Neural cell (in vitro differentiated cells): ENCODE data around the gene NTF3. TPM values are rescaled to one million over a fixed set of nuclear protein-coding genes. Genes with fewer than 3 reads are reported as not detected.

Source experiments
- H2AFZ ChIP-seq: fragments of 200-600, 300-800 bp; sonication (generic), shearing (Covaris generic); 2 replicates; pipeline ENCODE4 v1.6.0; 2014; ENCODE audit warnings: low read depth, mild to moderate bottlenecking, antibody characterized with exemption, low read length, moderate library complexity
- H3F3A ChIP-seq: fragments of 200-600 bp; shearing (Covaris generic); 2 replicates; pipeline ENCODE4 v1.6.1; 2016; ENCODE audit warnings: mild to moderate bottlenecking, moderate library complexity, mixed read lengths, antibody characterized with exemption, low read length; ENCODE audit not compliant: insufficient read depth, poor library complexity, severe bottlenecking
- H3K27ac ChIP-seq: fragments of 200-600, 300-800 bp; sonication (generic), shearing (Covaris generic); 2 replicates; pipeline ENCODE4 v1.5.1; 2014; ENCODE audit warnings: mild to moderate bottlenecking, low read length, moderate library complexity
- H3K27me3 ChIP-seq: fragments of 300-800, 200-600 bp; sonication (generic), shearing (Covaris generic); 2 replicates; pipeline ENCODE4 v1.6.0; 2014; ENCODE audit warnings: mild to moderate bottlenecking, low read depth, low read length, moderate library complexity; ENCODE audit not compliant: insufficient read depth
- H3K36me3 ChIP-seq: fragments of 300-800, 200-600 bp; sonication (generic), shearing (Covaris generic); 2 replicates; pipeline ENCODE4 v1.5.1; 2014; ENCODE audit warnings: mild to moderate bottlenecking, antibody characterized with exemption, low read length, moderate library complexity; ENCODE audit not compliant: insufficient read depth
- H3K4me2 ChIP-seq: fragments of 300-800, 200-600 bp; sonication (generic), shearing (Covaris generic); 2 replicates; pipeline ENCODE4 v1.6.0; 2014; ENCODE audit warnings: mild to moderate bottlenecking, low read length
- H3K4me3 ChIP-seq: fragments of 300-800, 200-600 bp; sonication (generic), shearing (Covaris generic); 2 replicates; pipeline ENCODE4 v1.5.1; 2014; ENCODE audit warnings: mild to moderate bottlenecking, low read length, moderate library complexity
- H3K79me2 ChIP-seq: fragments of 200-600 bp; shearing (Covaris generic); replicated peaks from 2 replicates; pipeline ENCODE4 v1.6.0; 2014; ENCODE audit warnings: mild to moderate bottlenecking, low read length, moderate library complexity; ENCODE audit not compliant: insufficient read depth
- H3K9ac ChIP-seq: fragments of 300-800, 200-600 bp; sonication (generic), shearing (Covaris generic); 2 replicates; pipeline ENCODE4 v1.6.1; 2016; ENCODE audit warnings: mild to moderate bottlenecking, low read length, mixed read lengths
- H3K9me2 ChIP-seq: fragments of 200-600 bp; shearing (Covaris generic); 2 replicates; pipeline ENCODE4 v1.6.1; 2016; ENCODE audit warnings: mild to moderate bottlenecking, low read length, mixed read lengths; ENCODE audit not compliant: insufficient read depth
- H3K9me3 ChIP-seq: fragments of 200-600, 300-800 bp; sonication (generic), shearing (Covaris generic); 2 replicates; pipeline ENCODE4 v1.6.1; 2016; ENCODE audit warnings: mild to moderate bottlenecking, mixed run types, low read length, moderate library complexity, mixed read lengths
- H4K20me1 ChIP-seq: fragments of 200-600 bp; shearing (Covaris generic); 2 replicates; pipeline ENCODE4 v1.6.1; 2016; ENCODE audit warnings: mild to moderate bottlenecking, mixed run types; ENCODE audit not compliant: insufficient read depth
- EP300 ChIP-seq: fragments of 450-650 bp; conservative IDR thresholded peaks from 2 replicates; pipeline ENCODE4 v1.6.1; 2014; ENCODE audit warnings: antibody characterized with exemption, mild to moderate bottlenecking, moderate library complexity; ENCODE audit not compliant: poor library complexity, severe bottlenecking
- EZH2 ChIP-seq: fragments of 200-600, 300-800 bp; shearing (Covaris generic), sonication (generic); IDR thresholded peaks from 2 replicates; pipeline ENCODE4 v1.6.1; 2014; ENCODE audit warnings: antibody characterized with exemption, low read length, borderline replicate concordance, mild to moderate bottlenecking; ENCODE audit not compliant: insufficient read depth, poor library complexity, severe bottlenecking
- MXI1 ChIP-seq: fragments of 450-650 bp; conservative IDR thresholded peaks from 2 replicates; pipeline ENCODE4 v1.6.1; 2014; ENCODE audit warnings: antibody characterized with exemption, mild to moderate bottlenecking; ENCODE audit not compliant: poor library complexity, severe bottlenecking
- POLR2AphosphoS5 ChIP-seq: IDR thresholded peaks from 2 replicates; pipeline ENCODE4 v1.6.1; 2012
- RAD21 ChIP-seq: fragments of 450-650 bp; conservative IDR thresholded peaks from 2 replicates; pipeline ENCODE4 v1.6.1; 2014; ENCODE audit warnings: antibody characterized with exemption, mild to moderate bottlenecking, moderate library complexity
- SMC3 ChIP-seq: fragments of 450-650 bp; conservative IDR thresholded peaks from 2 replicates; pipeline ENCODE4 v1.6.1; 2014; ENCODE audit warnings: antibody characterized with exemption, mild to moderate bottlenecking, moderate library complexity; ENCODE audit not compliant: poor library complexity
- TAF1 ChIP-seq: IDR thresholded peaks from 2 replicates; pipeline ENCODE4 v1.6.1; 2012; ENCODE audit warnings: low read depth
- polyA plus RNA-seq: library from polyadenylated mRNA; depleted of rRNA; stranded (reverse); fragments of >200 nt; gene quantifications from 2 replicates; pipeline ENCODE4 v1.2.3, GENCODE V29; 2014
- TF ChIP-seq, protein P1 (sequence below): IDR thresholded peaks from 2 replicates; pipeline ENCODE4 v1.6.1; 2012; ENCODE audit warnings: borderline replicate concordance
- TF ChIP-seq, protein P2 (sequence below): fragments of 450-650 bp; IDR thresholded peaks from 2 replicates; pipeline ENCODE4 v1.5.1; 2014; ENCODE audit warnings: antibody characterized with exemption, mild to moderate bottlenecking, moderate library complexity; ENCODE audit not compliant: poor library complexity, severe bottlenecking

NTF3 gene
- polyA plus RNA-seq, 1 donor from 2014 or later = not detected

DNA sequence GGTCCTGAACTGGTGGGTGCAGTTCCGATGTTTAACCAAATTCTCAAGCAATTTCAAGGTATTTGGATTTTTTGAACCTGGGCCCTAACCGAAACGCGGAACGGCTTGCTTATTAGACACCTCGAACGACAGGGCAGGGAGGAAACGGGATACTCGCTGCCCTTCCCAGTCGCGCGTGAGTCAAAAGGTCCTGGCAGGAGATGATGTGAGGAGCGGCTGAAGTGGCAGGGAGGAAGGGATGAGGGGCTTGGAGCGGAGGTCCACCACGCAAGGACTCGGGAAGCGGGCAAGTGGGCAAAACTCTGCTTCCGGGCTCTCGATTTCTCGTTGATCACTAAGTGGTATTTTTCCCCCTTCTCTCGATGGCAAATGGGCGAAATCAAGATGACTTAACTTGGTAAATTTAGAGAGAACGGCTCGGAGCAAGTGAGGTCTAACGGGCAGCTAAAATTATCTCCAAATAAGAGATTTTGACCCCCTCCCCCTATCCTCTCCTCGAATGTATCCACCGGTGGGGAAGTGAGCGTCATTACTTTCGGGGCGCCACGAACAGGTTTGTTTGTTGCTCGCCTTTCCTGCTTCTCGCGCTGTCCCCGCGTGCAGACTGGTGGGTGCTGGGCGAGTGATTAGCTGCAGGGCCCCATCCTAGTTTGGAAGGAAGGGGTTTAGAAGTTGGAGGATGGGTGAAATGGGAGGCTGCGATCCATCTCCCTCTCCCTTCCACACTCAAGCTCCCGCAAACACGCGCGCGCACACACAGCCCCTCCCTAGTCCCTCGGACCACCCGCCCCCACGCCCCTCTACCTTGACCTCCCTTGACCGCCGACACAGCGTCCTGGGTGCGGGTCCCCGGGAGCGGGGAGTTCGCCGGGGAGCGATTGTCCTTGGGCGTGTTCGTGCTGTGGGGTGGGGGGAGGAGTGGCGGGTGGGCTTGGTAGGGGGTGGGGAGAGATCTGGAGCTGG lies 986 bp upstream of the NTF3 start:
- no peaks in the 10 kb centered on the region for H3K9me3 ChIP-seq
- TF ChIP-seq, protein P1, sequence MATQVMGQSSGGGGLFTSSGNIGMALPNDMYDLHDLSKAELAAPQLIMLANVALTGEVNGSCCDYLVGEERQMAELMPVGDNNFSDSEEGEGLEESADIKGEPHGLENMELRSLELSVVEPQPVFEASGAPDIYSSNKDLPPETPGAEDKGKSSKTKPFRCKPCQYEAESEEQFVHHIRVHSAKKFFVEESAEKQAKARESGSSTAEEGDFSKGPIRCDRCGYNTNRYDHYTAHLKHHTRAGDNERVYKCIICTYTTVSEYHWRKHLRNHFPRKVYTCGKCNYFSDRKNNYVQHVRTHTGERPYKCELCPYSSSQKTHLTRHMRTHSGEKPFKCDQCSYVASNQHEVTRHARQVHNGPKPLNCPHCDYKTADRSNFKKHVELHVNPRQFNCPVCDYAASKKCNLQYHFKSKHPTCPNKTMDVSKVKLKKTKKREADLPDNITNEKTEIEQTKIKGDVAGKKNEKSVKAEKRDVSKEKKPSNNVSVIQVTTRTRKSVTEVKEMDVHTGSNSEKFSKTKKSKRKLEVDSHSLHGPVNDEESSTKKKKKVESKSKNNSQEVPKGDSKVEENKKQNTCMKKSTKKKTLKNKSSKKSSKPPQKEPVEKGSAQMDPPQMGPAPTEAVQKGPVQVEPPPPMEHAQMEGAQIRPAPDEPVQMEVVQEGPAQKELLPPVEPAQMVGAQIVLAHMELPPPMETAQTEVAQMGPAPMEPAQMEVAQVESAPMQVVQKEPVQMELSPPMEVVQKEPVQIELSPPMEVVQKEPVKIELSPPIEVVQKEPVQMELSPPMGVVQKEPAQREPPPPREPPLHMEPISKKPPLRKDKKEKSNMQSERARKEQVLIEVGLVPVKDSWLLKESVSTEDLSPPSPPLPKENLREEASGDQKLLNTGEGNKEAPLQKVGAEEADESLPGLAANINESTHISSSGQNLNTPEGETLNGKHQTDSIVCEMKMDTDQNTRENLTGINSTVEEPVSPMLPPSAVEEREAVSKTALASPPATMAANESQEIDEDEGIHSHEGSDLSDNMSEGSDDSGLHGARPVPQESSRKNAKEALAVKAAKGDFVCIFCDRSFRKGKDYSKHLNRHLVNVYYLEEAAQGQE = no peak
- TF ChIP-seq POLR2AphosphoS5 = peak; percentile 27
- no peaks in the 10 kb centered on the region for H4K20me1 ChIP-seq
- H3K4me3 ChIP-seq = peak overlapping the region; percentile 66
- no peak overlapping the region for H3K27ac ChIP-seq
- no peak overlapping the region for H2AFZ ChIP-seq
- H3K36me3 ChIP-seq = no peaks in the 10 kb centered on the region
- H3F3A ChIP-seq = no peaks in the 10 kb centered on the region
- no peaks in the 10 kb centered on the region for H3K9me2 ChIP-seq
- no peak overlapping the region for H3K4me2 ChIP-seq
- peaks cover 79% of the 10 kb centered on the region for H3K27me3 ChIP-seq
- no peaks in the 10 kb centered on the region for H3K79me2 ChIP-seq
- H3K9ac ChIP-seq = no peak overlapping the region

DNA sequence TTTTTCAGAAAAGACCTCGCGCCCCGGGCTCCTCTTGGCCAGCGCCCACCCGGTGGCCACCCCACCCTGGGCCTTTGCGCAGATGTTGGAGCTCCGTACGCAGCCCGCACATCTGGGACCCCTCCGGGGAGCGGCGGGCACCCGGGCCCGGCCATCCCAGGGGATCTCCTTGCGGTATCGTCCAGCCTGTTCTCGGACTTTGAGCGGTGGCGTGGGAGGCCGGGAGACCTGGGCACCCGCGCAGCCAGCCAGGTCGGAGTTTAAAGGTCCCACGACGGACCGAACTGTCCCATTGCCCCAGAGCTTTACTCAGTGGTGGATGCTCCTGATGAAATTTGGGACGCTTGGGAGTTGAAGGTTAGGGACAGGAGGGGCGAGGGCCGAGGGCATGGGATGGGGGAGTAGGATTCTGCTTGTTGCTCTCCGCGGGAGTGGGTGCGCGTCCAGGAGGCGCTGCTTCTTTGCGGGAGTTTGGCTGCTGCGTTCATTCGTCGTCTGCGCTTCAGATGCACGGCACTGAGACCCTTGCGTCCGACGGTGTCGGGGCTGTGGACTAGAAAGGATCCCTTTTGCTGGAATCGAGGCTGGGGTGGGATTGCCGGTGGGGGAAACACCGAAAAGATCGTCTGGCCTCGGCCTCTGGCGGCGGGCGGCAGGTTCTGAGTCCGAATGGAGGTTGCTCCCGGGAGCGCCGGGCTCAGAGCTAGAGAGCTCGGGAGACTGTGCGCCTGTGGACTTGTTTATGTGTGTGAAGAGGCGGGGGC lies 1.4 kb downstream of the NTF3 start:
- no peaks in the 10 kb centered on the region for H3K79me2 ChIP-seq
- no peak overlapping the region for H3K27ac ChIP-seq

DNA sequence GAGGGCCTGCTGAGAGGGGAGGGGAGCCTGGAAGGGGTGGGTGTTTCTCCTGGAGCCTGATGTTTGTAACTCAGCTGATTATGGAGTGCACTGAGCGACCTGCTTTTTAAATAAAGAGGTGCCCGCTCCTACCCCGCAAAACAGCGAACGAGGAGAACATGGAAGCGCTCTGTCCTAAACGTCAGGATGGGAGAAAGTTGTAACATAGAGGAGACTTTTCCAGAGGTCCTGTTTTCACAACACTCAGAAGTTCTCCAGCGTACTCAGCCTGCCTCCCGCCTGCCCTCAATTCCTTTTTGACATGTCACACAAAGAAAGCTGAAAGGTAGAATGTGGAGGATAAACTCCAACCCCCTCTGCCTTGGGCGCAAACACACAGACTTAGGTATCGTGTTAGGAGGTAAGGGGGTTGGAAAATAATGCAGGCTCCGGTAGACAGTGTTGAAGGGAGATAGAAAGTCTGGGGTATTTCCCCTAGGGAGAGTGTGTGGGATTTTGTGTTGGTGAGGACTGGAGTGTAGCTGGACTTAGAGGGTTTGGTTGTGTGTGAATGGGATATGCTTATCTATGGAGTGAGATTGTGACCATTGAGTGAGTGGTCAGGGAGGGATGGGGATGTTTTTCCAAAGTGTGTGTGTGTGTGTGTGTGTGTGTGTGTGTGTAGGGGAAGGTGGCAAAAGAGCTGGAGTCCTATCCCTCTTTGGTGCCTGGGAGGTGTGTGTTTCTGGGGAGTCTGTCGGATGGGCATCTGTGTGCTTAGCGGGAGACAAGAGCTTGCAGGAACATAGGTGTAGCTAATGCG lies 2.1 kb downstream of the NTF3 start:
- H3K4me3 ChIP-seq = peak overlapping the region; percentile 66
- no peaks in the 10 kb centered on the region for H4K20me1 ChIP-seq
- peaks cover 72% of the 10 kb centered on the region for H3K27me3 ChIP-seq
- H3K27ac ChIP-seq = no peak overlapping the region
- no peaks in the 10 kb centered on the region for H3K9me2 ChIP-seq
- H3K79me2 ChIP-seq = no peaks in the 10 kb centered on the region
- no peaks in the 10 kb centered on the region for H3K9me3 ChIP-seq
- H3K36me3 ChIP-seq = no peaks in the 10 kb centered on the region
- H3F3A ChIP-seq = no peaks in the 10 kb centered on the region
- no peak overlapping the region for H3K9ac ChIP-seq
- H2AFZ ChIP-seq = no peak overlapping the region
- H3K4me2 ChIP-seq = peak overlapping the region; percentile 47
- no peak for TF ChIP-seq RAD21
- TF ChIP-seq TAF1 = no peak
- no peak for TF ChIP-seq SMC3
- no peak for TF ChIP-seq MXI1
- no peak for TF ChIP-seq EP300
- no peak for TF ChIP-seq EZH2
- TF ChIP-seq, protein P1 = no peak
- TF ChIP-seq, protein P2, sequence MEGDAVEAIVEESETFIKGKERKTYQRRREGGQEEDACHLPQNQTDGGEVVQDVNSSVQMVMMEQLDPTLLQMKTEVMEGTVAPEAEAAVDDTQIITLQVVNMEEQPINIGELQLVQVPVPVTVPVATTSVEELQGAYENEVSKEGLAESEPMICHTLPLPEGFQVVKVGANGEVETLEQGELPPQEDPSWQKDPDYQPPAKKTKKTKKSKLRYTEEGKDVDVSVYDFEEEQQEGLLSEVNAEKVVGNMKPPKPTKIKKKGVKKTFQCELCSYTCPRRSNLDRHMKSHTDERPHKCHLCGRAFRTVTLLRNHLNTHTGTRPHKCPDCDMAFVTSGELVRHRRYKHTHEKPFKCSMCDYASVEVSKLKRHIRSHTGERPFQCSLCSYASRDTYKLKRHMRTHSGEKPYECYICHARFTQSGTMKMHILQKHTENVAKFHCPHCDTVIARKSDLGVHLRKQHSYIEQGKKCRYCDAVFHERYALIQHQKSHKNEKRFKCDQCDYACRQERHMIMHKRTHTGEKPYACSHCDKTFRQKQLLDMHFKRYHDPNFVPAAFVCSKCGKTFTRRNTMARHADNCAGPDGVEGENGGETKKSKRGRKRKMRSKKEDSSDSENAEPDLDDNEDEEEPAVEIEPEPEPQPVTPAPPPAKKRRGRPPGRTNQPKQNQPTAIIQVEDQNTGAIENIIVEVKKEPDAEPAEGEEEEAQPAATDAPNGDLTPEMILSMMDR = no peak

More for the DNA sequence above, 1.4 kb downstream of the NTF3 start:
- H3K9me3 ChIP-seq = no peaks in the 10 kb centered on the region
- no peaks in the 10 kb centered on the region for H3K36me3 ChIP-seq
- no peaks in the 10 kb centered on the region for H3F3A ChIP-seq
- no peaks in the 10 kb centered on the region for H3K9me2 ChIP-seq
- peaks cover 79% of the 10 kb centered on the region for H3K27me3 ChIP-seq
- H3K9ac ChIP-seq = no peak overlapping the region
- TF ChIP-seq EZH2 (peak; percentile 84), SMC3 (no peak)
- peak overlapping the region; percentile 66 for H3K4me3 ChIP-seq
- H4K20me1 ChIP-seq = no peaks in the 10 kb centered on the region
- H3K4me2 ChIP-seq = peak overlapping the region; percentile 47
- no peak overlapping the region for H2AFZ ChIP-seq
